ENCODE data around the gene HS6ST2. TPM values are rescaled to one million over a fixed set of nuclear protein-coding genes. Genes with fewer than 3 reads are reported as not detected.

HS6ST2 gene
- total and polyA plus RNA-seq, 4 donors, result under 0.01 to 1.4 (median 0.01) TPM; not detected in 1

- H3K9me3 ChIP-seq (ENCODE audit: control insufficient read depth in 4 of 4, low read length in 3 of 4), result no peaks in the 10 kb centered on the region
- H3K9ac ChIP-seq (ENCODE audit: low read depth in 1 of 2, low read length in 2 of 2), result no peak overlapping the region
- no peak overlapping the region for H3K4me3 ChIP-seq (ENCODE audit: low read depth in 1 of 3, low read length in 3 of 3)
- no peak for DNase-seq (ENCODE audit: low spot score)
- H3K36me3 ChIP-seq (ENCODE audit: control insufficient read depth in 4 of 4, insufficient read depth in 3 of 4, low read depth in 1 of 4, low read length in 3 of 4), result no peaks in the 10 kb centered on the region
- H3K27me3 ChIP-seq (ENCODE audit: control insufficient read depth in 4 of 4, insufficient read depth in 4 of 4, low read length in 3 of 4), result no peaks in the 10 kb centered on the region
- TF ChIP-seq NR2F2 (IDR thresholded peaks at IDR 0.05) (no peak), SP1 (IDR thresholded peaks at IDR 0.05) (no peak), EGR1 (IDR thresholded peaks at IDR 0.05; ENCODE audit: low read depth in 2 of 2) (no peak), GABPA (IDR thresholded peaks at IDR 0.05 in 1 of 2, conservative IDR thresholded peaks at IDR 0.05 in 1 of 2) (no peak), JUND (IDR thresholded peaks at IDR 0.05) (no peak), HNF4A (conservative IDR thresholded peaks at IDR 0.05) (no peak), FOXA1 (IDR thresholded peaks at IDR 0.05) (no peak)
- TF ChIP-seq, protein P1, sequence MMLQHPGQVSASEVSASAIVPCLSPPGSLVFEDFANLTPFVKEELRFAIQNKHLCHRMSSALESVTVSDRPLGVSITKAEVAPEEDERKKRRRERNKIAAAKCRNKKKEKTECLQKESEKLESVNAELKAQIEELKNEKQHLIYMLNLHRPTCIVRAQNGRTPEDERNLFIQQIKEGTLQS (IDR thresholded peaks at IDR 0.05), result no peak
- TF ChIP-seq, protein P2, sequence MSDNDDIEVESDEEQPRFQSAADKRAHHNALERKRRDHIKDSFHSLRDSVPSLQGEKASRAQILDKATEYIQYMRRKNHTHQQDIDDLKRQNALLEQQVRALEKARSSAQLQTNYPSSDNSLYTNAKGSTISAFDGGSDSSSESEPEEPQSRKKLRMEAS (IDR thresholded peaks at IDR 0.05), result no peak
- no peaks in the 10 kb centered on the region for H3K4me1 ChIP-seq (ENCODE audit: control insufficient read depth in 4 of 4, insufficient read depth in 4 of 4, low read length in 3 of 4)
- WGBS, result 58% methylated on average over 3 of the region's 3 CpGs
- no peak overlapping the region for H3K27ac ChIP-seq (ENCODE audit: low read depth in 1 of 2, low read length in 2 of 2)
Measured at GRCh38 chrX:132875650-132876522, 82.5 kb downstream of the HS6ST2 start.

GRCh38 chrX:132862562-132862961 is 95.9 kb downstream of the HS6ST2 start:
- Histone ChIP-seq H3K36me3 (ENCODE audit: control insufficient read depth in 4 of 4, insufficient read depth in 3 of 4, low read depth in 1 of 4, low read length in 3 of 4) (no peaks in the 10 kb centered on the region), H3K4me3 (ENCODE audit: low read depth in 1 of 3, low read length in 3 of 3) (no peak overlapping the region), H3K9me3 (ENCODE audit: control insufficient read depth in 4 of 4, low read length in 3 of 4) (peaks cover 0 to 4% (median 0%) of the 10 kb centered on the region in 4 donors), H3K27me3 (ENCODE audit: control insufficient read depth in 4 of 4, insufficient read depth in 4 of 4, low read length in 3 of 4) (no peaks in the 10 kb centered on the region), H3K4me1 (ENCODE audit: control insufficient read depth in 4 of 4, insufficient read depth in 4 of 4, low read length in 3 of 4) (no peaks in the 10 kb centered on the region), H3K27ac (ENCODE audit: low read depth in 1 of 2, low read length in 2 of 2) (no peak overlapping the region), H3K9ac (ENCODE audit: low read depth in 1 of 2, low read length in 2 of 2) (no peak overlapping the region)
- 83% methylated on average over 3 of the region's 3 CpGs for WGBS
- TF ChIP-seq RXRA (IDR thresholded peaks at IDR 0.05) (no peak), ZBTB33 (IDR thresholded peaks at IDR 0.05) (no peak)
- TF ChIP-seq, protein P3, sequence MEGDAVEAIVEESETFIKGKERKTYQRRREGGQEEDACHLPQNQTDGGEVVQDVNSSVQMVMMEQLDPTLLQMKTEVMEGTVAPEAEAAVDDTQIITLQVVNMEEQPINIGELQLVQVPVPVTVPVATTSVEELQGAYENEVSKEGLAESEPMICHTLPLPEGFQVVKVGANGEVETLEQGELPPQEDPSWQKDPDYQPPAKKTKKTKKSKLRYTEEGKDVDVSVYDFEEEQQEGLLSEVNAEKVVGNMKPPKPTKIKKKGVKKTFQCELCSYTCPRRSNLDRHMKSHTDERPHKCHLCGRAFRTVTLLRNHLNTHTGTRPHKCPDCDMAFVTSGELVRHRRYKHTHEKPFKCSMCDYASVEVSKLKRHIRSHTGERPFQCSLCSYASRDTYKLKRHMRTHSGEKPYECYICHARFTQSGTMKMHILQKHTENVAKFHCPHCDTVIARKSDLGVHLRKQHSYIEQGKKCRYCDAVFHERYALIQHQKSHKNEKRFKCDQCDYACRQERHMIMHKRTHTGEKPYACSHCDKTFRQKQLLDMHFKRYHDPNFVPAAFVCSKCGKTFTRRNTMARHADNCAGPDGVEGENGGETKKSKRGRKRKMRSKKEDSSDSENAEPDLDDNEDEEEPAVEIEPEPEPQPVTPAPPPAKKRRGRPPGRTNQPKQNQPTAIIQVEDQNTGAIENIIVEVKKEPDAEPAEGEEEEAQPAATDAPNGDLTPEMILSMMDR (IDR thresholded peaks at IDR 0.05; ENCODE audit: low read depth, low read length, missing input control), result no peak
- no peak for DNase-seq (ENCODE audit: low spot score)

- H3K36me3 ChIP-seq (ENCODE audit: control insufficient read depth in 4 of 4, insufficient read depth in 3 of 4, low read depth in 1 of 4, low read length in 3 of 4), result no peaks in the 10 kb centered on the region
- WGBS, result 88% methylated on average over 3 of the region's 3 CpGs
- no peak overlapping the region for H3K9ac ChIP-seq (ENCODE audit: low read depth in 1 of 2, low read length in 2 of 2)
- no peak for DNase-seq (ENCODE audit: low spot score)
- H3K9me3 ChIP-seq (ENCODE audit: control insufficient read depth in 4 of 4, low read length in 3 of 4), result peaks cover 0 to 4% (median 0%) of the 10 kb centered on the region in 4 donors
- H3K27ac ChIP-seq (ENCODE audit: low read depth in 1 of 2, low read length in 2 of 2), result no peak overlapping the region
- H3K27me3 ChIP-seq (ENCODE audit: control insufficient read depth in 4 of 4, insufficient read depth in 4 of 4, low read length in 3 of 4), result no peaks in the 10 kb centered on the region
- no peaks in the 10 kb centered on the region for H3K4me1 ChIP-seq (ENCODE audit: control insufficient read depth in 4 of 4, insufficient read depth in 4 of 4, low read length in 3 of 4)
- no peak overlapping the region for H3K4me3 ChIP-seq (ENCODE audit: low read depth in 1 of 3, low read length in 3 of 3)
- TF ChIP-seq GABPA (IDR thresholded peaks at IDR 0.05 in 1 of 2, conservative IDR thresholded peaks at IDR 0.05 in 1 of 2) (no peak), NR2F2 (IDR thresholded peaks at IDR 0.05) (no peak), SP1 (IDR thresholded peaks at IDR 0.05) (no peak), RXRA (IDR thresholded peaks at IDR 0.05) (no peak), HNF4A (conservative IDR thresholded peaks at IDR 0.05) (no peak), FOXA1 (IDR thresholded peaks at IDR 0.05) (no peak), FOXA2 (IDR thresholded peaks at IDR 0.05) (no peak)
- TF ChIP-seq, protein P4, sequence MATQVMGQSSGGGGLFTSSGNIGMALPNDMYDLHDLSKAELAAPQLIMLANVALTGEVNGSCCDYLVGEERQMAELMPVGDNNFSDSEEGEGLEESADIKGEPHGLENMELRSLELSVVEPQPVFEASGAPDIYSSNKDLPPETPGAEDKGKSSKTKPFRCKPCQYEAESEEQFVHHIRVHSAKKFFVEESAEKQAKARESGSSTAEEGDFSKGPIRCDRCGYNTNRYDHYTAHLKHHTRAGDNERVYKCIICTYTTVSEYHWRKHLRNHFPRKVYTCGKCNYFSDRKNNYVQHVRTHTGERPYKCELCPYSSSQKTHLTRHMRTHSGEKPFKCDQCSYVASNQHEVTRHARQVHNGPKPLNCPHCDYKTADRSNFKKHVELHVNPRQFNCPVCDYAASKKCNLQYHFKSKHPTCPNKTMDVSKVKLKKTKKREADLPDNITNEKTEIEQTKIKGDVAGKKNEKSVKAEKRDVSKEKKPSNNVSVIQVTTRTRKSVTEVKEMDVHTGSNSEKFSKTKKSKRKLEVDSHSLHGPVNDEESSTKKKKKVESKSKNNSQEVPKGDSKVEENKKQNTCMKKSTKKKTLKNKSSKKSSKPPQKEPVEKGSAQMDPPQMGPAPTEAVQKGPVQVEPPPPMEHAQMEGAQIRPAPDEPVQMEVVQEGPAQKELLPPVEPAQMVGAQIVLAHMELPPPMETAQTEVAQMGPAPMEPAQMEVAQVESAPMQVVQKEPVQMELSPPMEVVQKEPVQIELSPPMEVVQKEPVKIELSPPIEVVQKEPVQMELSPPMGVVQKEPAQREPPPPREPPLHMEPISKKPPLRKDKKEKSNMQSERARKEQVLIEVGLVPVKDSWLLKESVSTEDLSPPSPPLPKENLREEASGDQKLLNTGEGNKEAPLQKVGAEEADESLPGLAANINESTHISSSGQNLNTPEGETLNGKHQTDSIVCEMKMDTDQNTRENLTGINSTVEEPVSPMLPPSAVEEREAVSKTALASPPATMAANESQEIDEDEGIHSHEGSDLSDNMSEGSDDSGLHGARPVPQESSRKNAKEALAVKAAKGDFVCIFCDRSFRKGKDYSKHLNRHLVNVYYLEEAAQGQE (IDR thresholded peaks at IDR 0.05), result no peak
- TF ChIP-seq, protein P2 (IDR thresholded peaks at IDR 0.05), result no peak
- TF ChIP-seq, protein P3 (IDR thresholded peaks at IDR 0.05; ENCODE audit: low read depth, low read length, missing input control), result no peak
Measured at GRCh38 chrX:132861076-132861475, 97.4 kb downstream of the HS6ST2 start.
